Pancreas (tissue), 10 donors: ENCODE results near the gene CCDC30. TPM values are rescaled to one million over a fixed set of nuclear protein-coding genes. Genes with fewer than 3 reads are reported as not detected.
"Not testable (repeated sequence)": the region's sequence is repeated elsewhere in the genome, so short reads cannot be mapped to it uniquely, and the experiment has no call there.

Experiments
- ATAC-seq, 4 donors: fragments of 200-7000 bp; cut with Tn5 transposase; one replicate each; pipeline versions ENCODE4 v1.8.0 to v1.9.1; 2020; ENCODE audit warnings: mild to moderate bottlenecking in 4 of 4, moderate library complexity in 4 of 4
- DNase-seq, 6 donors: peaks; one replicate each; pipeline ENCODE4 v3.0.0-alpha.2; 2020
- FAIRE-seq: peaks from 2 replicates; lab custom pipeline; 2012; peaks lifted over from hg19 to GRCh38; lab: Jason Lieb, UNC
- H3K27ac ChIP-seq, 4 donors: fragments of 200-600 bp; sonication (generic); 1 replicate in 3 of 4; 2 replicates in 1 of 4; pipeline versions ENCODE4 v1.5.0 to v1.8.0; 2020
- H3K27me3 ChIP-seq, 4 donors: fragments of 200-600 bp; one replicate each; pipeline ENCODE4 v1.8.0; 2021
- H3K36me3 ChIP-seq, 3 donors: fragments of 200-600 bp; sonication (generic) in 1 of 3; one replicate each; pipeline versions ENCODE4 v1.5.0 to v1.8.0; 2020 to 2021
- H3K4me1 ChIP-seq, 3 donors: fragments of 200-600 bp; one replicate each; pipeline ENCODE4 v1.8.0; 2021
- H3K4me3 ChIP-seq, 4 donors: fragments of 200-600 bp; sonication (generic) in 2 of 4; one replicate each; pipeline versions ENCODE4 v1.5.0 to v1.8.0; 2020 to 2021
- H3K9me3 ChIP-seq, 4 donors: fragments of 200-600 bp; one replicate each; pipeline ENCODE4 v1.8.0; 2021
- WGBS, 2 donors: extraction: QIAGEN DNeasy Blood & Tissue Kit; methylation state at CpG; one replicate each; pipeline ENCODE4 v1.1.7; 2013; 5-methylcytosine and 5-hydroxymethylcytosine counted together
- intact Hi-C, 3 donors: fragments of 100-400 bp; cut with DNase I; formaldehyde crosslinking; loops; one replicate each; pipeline versions ENCODE4 v1.11.1 to v1.14.2; 2022
- polyA plus RNA-seq, 2 donors: library from polyadenylated mRNA; stranded (reverse); fragments of 200-250 nt; gene quantifications; one replicate each; pipeline ENCODE4 v1.2.3, GENCODE V29; 2013
- total RNA-seq, 6 donors: library from RNA; stranded (reverse); fragmentation: NEBNext Ultra II Directional in 4 of 6; extraction: Animal tissue kit (Norgen Biotek cat#: 25700) in 4 of 6; gene quantifications; one replicate each; pipeline versions ENCODE4 v1.2.1 to v1.2.4, GENCODE V29; 2021 to 2023
- TF ChIP-seq, protein P1 (sequence below), 4 donors: fragments of 200-600 bp; sonication (generic) in 3 of 4; IDR thresholded peaks; one replicate each; pipeline versions ENCODE4 v1.5.0 to v1.8.0; 2021; ENCODE audit warnings: antibody characterized with exemption in 4 of 4
- donor health status: healthy with polysubstance abuse.
- donor health status: DM: no; HTN: no; CAD: no; lungs with moderate emphysema.
- donor health status: DM: no; HTN: no; CAD: no.
- donor health status: control.
- donor health status: control.
- donor health status: Bipolar disorder and iron deficiency.
- donor health status: DM: yes; HTN: yes; CAD: no.
- donor health status: DM: no; HTN: no; CAD: no.
- donor health status: DM: no; HTN: no; CAD: no.
- donor health status: DM: yes; HTN: yes; CAD: no.

CCDC30 gene
- total and polyA plus RNA-seq, 8 donors = 2.0 to 5.6 (median 3.0) TPM

DNA sequence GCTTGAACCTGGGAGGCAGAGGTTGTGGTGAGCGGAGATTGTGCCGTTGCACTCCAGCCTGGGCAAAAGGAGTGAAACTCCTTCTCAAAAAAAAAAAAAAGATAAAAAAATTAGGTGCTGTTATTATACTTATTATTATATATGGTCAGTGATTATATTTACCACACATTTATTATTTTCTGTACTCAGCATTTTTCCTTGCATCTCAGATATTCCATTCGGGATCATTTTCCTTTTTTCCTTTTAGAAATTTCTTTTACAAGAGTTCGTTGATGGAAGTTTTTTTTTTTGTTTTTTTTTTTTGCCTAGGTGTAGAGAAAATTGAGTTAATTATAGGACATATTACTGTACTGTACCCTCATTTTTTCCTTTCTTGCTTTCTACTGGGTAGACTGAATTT, 13.5 kb downstream of the CCDC30 start:
- H3K4me3 ChIP-seq = no peak overlapping the region
- WGBS, 2 donors = 88 to 94% methylated on average over 4 of the region's 4 CpGs
- H3K36me3 ChIP-seq = no peaks in the 10 kb centered on the region
- TF ChIP-seq, protein P1, sequence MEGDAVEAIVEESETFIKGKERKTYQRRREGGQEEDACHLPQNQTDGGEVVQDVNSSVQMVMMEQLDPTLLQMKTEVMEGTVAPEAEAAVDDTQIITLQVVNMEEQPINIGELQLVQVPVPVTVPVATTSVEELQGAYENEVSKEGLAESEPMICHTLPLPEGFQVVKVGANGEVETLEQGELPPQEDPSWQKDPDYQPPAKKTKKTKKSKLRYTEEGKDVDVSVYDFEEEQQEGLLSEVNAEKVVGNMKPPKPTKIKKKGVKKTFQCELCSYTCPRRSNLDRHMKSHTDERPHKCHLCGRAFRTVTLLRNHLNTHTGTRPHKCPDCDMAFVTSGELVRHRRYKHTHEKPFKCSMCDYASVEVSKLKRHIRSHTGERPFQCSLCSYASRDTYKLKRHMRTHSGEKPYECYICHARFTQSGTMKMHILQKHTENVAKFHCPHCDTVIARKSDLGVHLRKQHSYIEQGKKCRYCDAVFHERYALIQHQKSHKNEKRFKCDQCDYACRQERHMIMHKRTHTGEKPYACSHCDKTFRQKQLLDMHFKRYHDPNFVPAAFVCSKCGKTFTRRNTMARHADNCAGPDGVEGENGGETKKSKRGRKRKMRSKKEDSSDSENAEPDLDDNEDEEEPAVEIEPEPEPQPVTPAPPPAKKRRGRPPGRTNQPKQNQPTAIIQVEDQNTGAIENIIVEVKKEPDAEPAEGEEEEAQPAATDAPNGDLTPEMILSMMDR (IDR thresholded peaks at IDR 0.05) = no peak
- no peaks in the 10 kb centered on the region for H3K4me1 ChIP-seq
- H3K27ac ChIP-seq = no peak overlapping the region
- intact Hi-C loops = no loop called here
- DNase-seq = no peak
- ATAC-seq = no peak
- H3K9me3 ChIP-seq = no peaks in the 10 kb centered on the region
- H3K27me3 ChIP-seq = no peaks in the 10 kb centered on the region
- no peak for FAIRE-seq

DNA sequence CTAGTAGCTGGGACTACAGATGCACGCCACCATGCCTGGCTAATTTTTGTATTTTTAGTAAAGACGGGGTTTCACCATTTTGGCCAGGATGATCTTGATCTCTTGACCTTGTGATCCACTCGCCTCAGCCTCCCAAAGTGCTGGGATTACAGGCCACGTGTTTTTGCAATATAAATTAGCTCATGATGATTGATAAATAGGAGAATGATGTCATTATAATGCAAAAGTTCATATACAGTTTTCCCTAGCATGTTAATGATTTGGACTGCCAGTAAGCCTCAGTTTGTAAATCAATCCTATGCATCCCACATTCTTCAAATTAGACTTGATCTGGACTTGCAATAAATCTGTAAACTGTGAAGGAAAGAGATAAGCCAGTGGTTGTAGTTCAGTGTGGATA, 14.3 kb downstream of the CCDC30 start:
- H3K9me3 ChIP-seq, H3K27ac ChIP-seq, H3K36me3 ChIP-seq, H3K4me1 ChIP-seq, ATAC-seq, DNase-seq, H3K4me3 ChIP-seq, H3K27me3 ChIP-seq, FAIRE-seq, intact Hi-C loops: not testable (repeated sequence)
- WGBS, 2 donors = 85 to 93% methylated on average over 4 of the region's 4 CpGs

DNA sequence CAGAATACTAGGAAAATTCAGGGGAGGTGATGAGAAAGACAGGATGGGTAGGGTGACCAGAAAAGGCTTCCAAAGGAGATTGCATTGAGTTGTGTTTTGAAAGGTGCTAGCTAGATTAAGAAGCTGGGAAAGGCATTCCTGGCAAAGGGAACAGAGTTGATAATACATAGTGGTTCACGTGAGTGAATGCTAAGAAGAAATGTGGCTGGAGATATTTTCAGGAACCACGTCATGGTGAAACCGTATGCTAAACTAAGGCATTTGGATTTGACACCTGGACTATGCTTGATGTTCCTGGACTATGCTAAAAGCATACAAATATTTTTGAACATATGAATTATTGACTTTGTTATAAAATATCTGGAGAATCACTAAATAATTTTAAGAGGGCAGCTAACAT, 14.7 kb downstream of the CCDC30 start:
- no peak overlapping the region for H3K27ac ChIP-seq
- intact Hi-C loops = no loop called here
- FAIRE-seq = no peak
- H3K4me1 ChIP-seq = no peaks in the 10 kb centered on the region
- H3K27me3 ChIP-seq = no peaks in the 10 kb centered on the region
- H3K9me3 ChIP-seq = no peaks in the 10 kb centered on the region
- WGBS, 2 donors = 90 to 97% methylated on average over 3 of the region's 3 CpGs
- DNase-seq = no peak
- no peak overlapping the region for H3K4me3 ChIP-seq
- H3K36me3 ChIP-seq = peaks cover 0 to 3% (median 0%) of the 10 kb centered on the region in 3 donors
- no peak for ATAC-seq
- TF ChIP-seq, protein P1 (IDR thresholded peaks at IDR 0.05) = no peak

DNA sequence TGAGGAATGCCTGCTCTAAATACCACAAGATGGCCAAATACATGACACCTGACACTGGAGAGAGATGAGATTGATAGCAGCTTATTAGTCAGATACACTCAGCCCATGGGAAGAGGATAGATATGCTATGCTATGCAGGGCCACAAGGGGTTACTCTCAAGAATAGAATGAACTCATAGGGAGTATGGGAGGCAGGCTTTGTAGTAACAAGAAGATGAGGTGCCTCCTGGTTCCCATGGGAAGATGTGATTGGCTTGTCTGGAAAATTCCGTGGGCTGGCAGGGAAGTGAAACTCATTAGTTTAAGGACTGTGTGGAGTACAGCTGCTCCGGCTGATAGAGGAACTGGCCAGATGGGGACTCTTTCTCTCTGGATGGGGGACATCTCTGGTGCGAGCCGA, 16.5 kb downstream of the CCDC30 start:
- no peak for DNase-seq
- no peak for ATAC-seq
- Histone ChIP-seq H3K27me3 (no peaks in the 10 kb centered on the region), H3K4me3 (no peak overlapping the region), H3K4me1 (no peaks in the 10 kb centered on the region), H3K27ac (no peak overlapping the region), H3K9me3 (no peaks in the 10 kb centered on the region), H3K36me3 (peaks cover 0 to 6% (median 0%) of the 10 kb centered on the region in 3 donors)
- intact Hi-C loops = no loop called here
- FAIRE-seq = no peak
- TF ChIP-seq, protein P1 (IDR thresholded peaks at IDR 0.05) = no peak
- 68 to 82% methylated on average over 4 of the region's 4 CpGs for WGBS, 2 donors

DNA sequence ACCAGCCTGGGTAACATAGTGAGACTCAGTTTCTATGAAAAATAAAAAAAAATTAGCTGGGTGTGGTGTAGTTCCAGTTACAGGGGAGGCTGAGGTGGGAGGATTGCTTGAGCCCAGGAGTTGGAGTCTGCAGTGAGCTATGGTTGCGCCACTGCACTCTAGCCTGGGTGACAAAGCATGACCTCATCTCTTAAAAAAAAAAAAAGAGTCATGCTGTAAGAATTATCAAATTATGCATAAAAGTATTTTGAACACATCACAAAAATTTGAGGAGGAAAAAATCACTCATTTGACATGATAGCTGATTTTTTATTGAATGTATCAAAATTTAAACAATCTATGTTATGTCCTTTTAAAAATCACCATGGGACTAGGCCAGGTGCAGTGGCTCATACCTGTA, 17.8 kb downstream of the CCDC30 start:
- Histone ChIP-seq H3K36me3 (peaks cover 0 to 6% (median 0%) of the 10 kb centered on the region in 3 donors), H3K27ac (no peak overlapping the region), H3K9me3 (no peaks in the 10 kb centered on the region), H3K4me1 (no peaks in the 10 kb centered on the region), H3K27me3 (no peaks in the 10 kb centered on the region), H3K4me3 (no peak overlapping the region)
- 97 to 100% methylated on average over 1 of the region's 1 CpG for WGBS, 2 donors
- FAIRE-seq (no peak), ATAC-seq (no peak), DNase-seq (no peak)
- TF ChIP-seq, protein P1 (IDR thresholded peaks at IDR 0.05) = no peak
- intact Hi-C loops = no loop called here
